GM23248 (cell line): ENCODE data around the gene PPP1R1B. TPM values are rescaled to one million over a fixed set of nuclear protein-coding genes. Genes with fewer than 3 reads are reported as not detected.

Source experiments
- DNase-seq: peaks from one replicate; pipeline ENCODE4 v3.0.0-alpha.2; 2015
- H2AFZ ChIP-seq: fragments of 200-600 bp; sonication (generic); 2 replicates; pipeline ENCODE4 v1.6.1; 2016; ENCODE audit warnings: antibody characterized with exemption
- H3F3A ChIP-seq: fragments of 200-600 bp; sonication (generic); 2 replicates; pipeline ENCODE4 v1.6.1; 2016; ENCODE audit warnings: mild to moderate bottlenecking, antibody characterized with exemption, mixed run types; ENCODE audit not compliant: insufficient read depth
- H3K27ac ChIP-seq: fragments of 200-600 bp; sonication (generic); 2 replicates; pipeline ENCODE4 v1.5.1; 2016; ENCODE audit warnings: mild to moderate bottlenecking
- H3K27me3 ChIP-seq: fragments of 200-600 bp; sonication (generic); replicated peaks from 2 replicates; pipeline ENCODE4 v1.6.1; 2016; ENCODE audit warnings: mild to moderate bottlenecking; ENCODE audit not compliant: insufficient read depth
- H3K36me3 ChIP-seq: fragments of 200-600 bp; sonication (generic); 2 replicates; pipeline ENCODE4 v1.6.1; 2016; ENCODE audit warnings: low read depth, mild to moderate bottlenecking
- H3K4me1 ChIP-seq: fragments of 200-600 bp; sonication (generic); 2 replicates; pipeline ENCODE4 v1.6.1; 2016; ENCODE audit warnings: mild to moderate bottlenecking; ENCODE audit not compliant: insufficient read depth
- H3K4me2 ChIP-seq: fragments of 200-600 bp; sonication (generic); one replicate; pipeline ENCODE4 v1.6.1; 2016; ENCODE audit warnings: mild to moderate bottlenecking; ENCODE audit not compliant: unreplicated experiment
- H3K4me3 ChIP-seq: fragments of 200-600 bp; sonication (generic); 2 replicates; pipeline ENCODE4 v1.5.1; 2016; ENCODE audit warnings: mild to moderate bottlenecking
- H3K79me2 ChIP-seq: fragments of 200-600 bp; sonication (generic); 2 replicates; pipeline ENCODE4 v1.6.1; 2016; ENCODE audit warnings: mild to moderate bottlenecking; ENCODE audit not compliant: insufficient read depth
- H3K9ac ChIP-seq: fragments of 200-600 bp; sonication (generic); 2 replicates; pipeline ENCODE4 v1.6.1; 2016; ENCODE audit warnings: mild to moderate bottlenecking
- H3K9me2 ChIP-seq: fragments of 200-600 bp; sonication (generic); 2 replicates; pipeline ENCODE4 v1.6.1; 2016; ENCODE audit warnings: mixed run types, mild to moderate bottlenecking, moderate library complexity; ENCODE audit not compliant: insufficient read depth
- H3K9me3 ChIP-seq: fragments of 200-600 bp; sonication (generic); one replicate; pipeline ENCODE4 v1.6.1; 2017; ENCODE audit warnings: low read depth
- H4K20me1 ChIP-seq: fragments of 200-600 bp; sonication (generic); 2 replicates; pipeline ENCODE4 v1.6.0; 2016; ENCODE audit not compliant: insufficient read depth
- EZH2 ChIP-seq: fragments of 200-600 bp; sonication (generic); IDR thresholded peaks from 2 replicates; pipeline ENCODE4 v1.6.1; 2018; ENCODE audit warnings: antibody characterized with exemption, mild to moderate bottlenecking; ENCODE audit not compliant: insufficient read depth, poor library complexity, severe bottlenecking
- EZH2phosphoT487 ChIP-seq: fragments of 200-600 bp; sonication (generic); IDR thresholded peaks from 2 replicates; pipeline ENCODE4 v1.6.1; 2018; ENCODE audit warnings: antibody characterized with exemption, moderate library complexity, mild to moderate bottlenecking, low read depth; ENCODE audit not compliant: insufficient read depth
- WGBS, 2 experiments: methylation state at CpG; one replicate each; pipeline ENCODE4 v1.1.6; 2015 to 2017; ENCODE audit warnings: low lambda C conversion rate in 2 of 2, low coverage in 1 of 2; ENCODE audit errors: missing lambda C conversion rate in 2 of 2; 5-methylcytosine and 5-hydroxymethylcytosine counted together
- in situ Hi-C: fragments of 300-500 bp; cut with MboI; formaldehyde crosslinking; loops from 2 replicates; pipeline ENCODE4 v1.15.0; 2020
- polyA plus RNA-seq: library from polyadenylated mRNA; unstranded; fragments of >200 nt; fragmentation: Nextera tagmentation; extraction: Ambion mirVana; gene quantifications from 2 replicates; pipeline ENCODE4 v1.2.1, GENCODE V29; 2016
- total RNA-seq: library from RNA; depleted of rRNA; stranded (reverse); fragments of >200 nt; shearing (Covaris generic); gene quantifications from 2 replicates; pipeline ENCODE4 v1.2.3, GENCODE V29; 2014

The PPP1R1B gene
- total and polyA plus RNA-seq, 2 experiments from 2014 or later, result not detected

GRCh38 chr17:39662551-39663339 is 36.0 kb downstream of the PPP1R1B start:
- Histone ChIP-seq H3F3A (no peaks in the 10 kb centered on the region), H3K79me2 (no peaks in the 10 kb centered on the region), H2AFZ (no peak overlapping the region), H3K4me2 (no peak overlapping the region), H3K9ac (no peak overlapping the region), H3K4me1 (no peaks in the 10 kb centered on the region), H3K27ac (no peak overlapping the region), H4K20me1 (no peaks in the 10 kb centered on the region), H3K9me2 (no peaks in the 10 kb centered on the region), H3K4me3 (no peak overlapping the region), H3K27me3 (peaks cover 17% of the 10 kb centered on the region; the same call in 1 of the 2 replicates), H3K9me3 (no peaks in the 10 kb centered on the region), H3K36me3 (no peaks in the 10 kb centered on the region)
- in situ Hi-C loops, result no loop called here
- WGBS, 2 experiments, result 85 to 86% methylated on average over 22 of the region's 22 CpGs
- no peak for TF ChIP-seq EZH2
- no peak for TF ChIP-seq EZH2phosphoT487
- no peak for DNase-seq

- no peaks in the 10 kb centered on the region for H3F3A ChIP-seq
- H3K9ac ChIP-seq, result no peak overlapping the region
- no peak overlapping the region for H2AFZ ChIP-seq
- H3K4me1 ChIP-seq, result no peaks in the 10 kb centered on the region
- no peak overlapping the region for H3K4me2 ChIP-seq
- no peak for DNase-seq
- H3K9me3 ChIP-seq, result no peaks in the 10 kb centered on the region
- H3K27me3 ChIP-seq, result peaks cover 18% of the 10 kb centered on the region; the same call in 1 of the 2 replicates
- no peak overlapping the region for H3K4me3 ChIP-seq
- no peaks in the 10 kb centered on the region for H3K9me2 ChIP-seq
- WGBS, 2 experiments, result 61 to 66% methylated on average over 3 to 4 of the region's 4 CpGs
- H3K79me2 ChIP-seq, result no peaks in the 10 kb centered on the region
- TF ChIP-seq EZH2 (no peak), EZH2phosphoT487 (no peak)
- H3K27ac ChIP-seq, result no peak overlapping the region
- no peaks in the 10 kb centered on the region for H3K36me3 ChIP-seq
- H4K20me1 ChIP-seq, result no peaks in the 10 kb centered on the region
- in situ Hi-C loops, result no loop called here
These were observed 36.6 kb downstream of the PPP1R1B start for GRCh38 chr17:39663340-39663687.

- Histone ChIP-seq H4K20me1 (no peaks in the 10 kb centered on the region), H3K9me3 (no peaks in the 10 kb centered on the region), H3K27me3 (peaks cover 22% of the 10 kb centered on the region; the same call in 1 of the 2 replicates), H3K79me2 (no peaks in the 10 kb centered on the region), H3K27ac (no peak overlapping the region), H3K4me2 (no peak overlapping the region), H2AFZ (no peak overlapping the region), H3K9me2 (no peaks in the 10 kb centered on the region), H3K4me1 (no peaks in the 10 kb centered on the region), H3F3A (no peaks in the 10 kb centered on the region), H3K36me3 (no peaks in the 10 kb centered on the region), H3K9ac (no peak overlapping the region), H3K4me3 (no peak overlapping the region)
- in situ Hi-C loops, result no loop called here
- WGBS, 2 experiments, result 37 to 43% methylated on average over 11 to 17 of the region's 17 CpGs
- peak; percentile 48 for DNase-seq
- TF ChIP-seq EZH2phosphoT487 (no peak), EZH2 (no peak)
These were observed 37.2 kb downstream of the PPP1R1B start for GRCh38 chr17:39663688-39664580.
